Measurements from ENCODE around the gene QRICH1.

The QRICH1 gene

DNA sequence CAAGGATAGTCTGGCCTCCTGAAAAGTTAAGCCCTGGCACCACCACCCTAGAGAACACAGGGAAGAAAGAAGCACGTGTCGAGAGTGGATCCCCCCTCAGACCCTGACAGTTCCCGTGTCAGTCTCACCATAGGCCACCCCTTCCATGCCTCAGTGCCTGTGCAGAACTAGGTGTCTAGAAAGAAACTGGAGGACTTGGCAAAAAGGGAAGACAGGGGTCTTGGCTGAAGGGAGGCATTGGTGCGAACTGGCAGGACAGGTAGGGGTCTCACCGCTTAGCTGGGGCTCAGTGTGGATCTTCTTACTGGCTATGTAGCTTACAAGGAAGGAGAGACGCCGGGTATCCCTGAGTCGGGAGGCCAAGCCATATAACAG lies 10.2 kb upstream of the QRICH1 start:
- TF ChIP-seq ZBTB7A (IDR thresholded peaks at IDR 0.05; ENCODE audit: low read depth) (no peak), YY1 (IDR thresholded peaks at IDR 0.05; ENCODE audit: low read depth) (no peak), RAD21 (IDR thresholded peaks at IDR 0.05; ENCODE audit: low read depth) (no peak), REST (IDR thresholded peaks at IDR 0.05; ENCODE audit: low read depth) (no peak), MAX (IDR thresholded peaks at IDR 0.05) (no peak), FOXM1 (IDR thresholded peaks at IDR 0.05; ENCODE audit: borderline replicate concordance, low read depth) (no peak), EGR1 (IDR thresholded peaks at IDR 0.05) (no peak), CEBPB (IDR thresholded peaks at IDR 0.05) (no peak), NFIC (IDR thresholded peaks at IDR 0.05) (no peak), TEAD4 (IDR thresholded peaks at IDR 0.05) (no peak), TAF1 (IDR thresholded peaks at IDR 0.05; ENCODE audit: low read depth) (no peak)

DNA sequence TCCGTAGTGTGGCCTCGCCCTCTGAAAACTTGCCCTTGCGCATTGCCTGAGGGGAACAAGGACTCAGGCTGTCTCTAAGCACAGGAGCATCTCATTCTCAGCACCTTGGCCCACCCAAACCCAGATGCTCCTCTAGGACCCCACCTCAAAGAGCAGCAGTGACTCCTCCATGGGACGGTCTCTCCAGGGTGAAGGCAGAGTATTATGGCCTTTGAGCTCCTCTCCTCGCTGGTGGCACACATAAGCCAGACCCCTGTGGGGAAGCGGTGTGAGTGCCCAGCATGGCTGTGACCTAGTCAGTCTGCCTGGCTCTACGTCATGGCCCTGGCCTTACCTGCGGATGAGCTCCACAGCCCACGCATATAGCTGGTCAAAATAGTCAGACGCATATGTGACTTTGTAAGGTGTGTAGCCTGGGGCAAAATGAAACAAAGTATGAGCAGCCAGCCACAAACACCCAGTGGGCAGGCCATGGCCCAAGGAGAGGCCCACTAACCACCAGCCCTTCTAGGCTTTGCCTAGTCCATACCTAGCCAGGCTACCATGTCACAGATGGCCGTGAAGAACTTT lies 6.3 kb upstream of the QRICH1 start:
- TF ChIP-seq MAX (IDR thresholded peaks at IDR 0.05) (no peak), TEAD4 (IDR thresholded peaks at IDR 0.05) (no peak), RAD21 (IDR thresholded peaks at IDR 0.05; ENCODE audit: low read depth) (no peak), CREB1 (IDR thresholded peaks at IDR 0.05; ENCODE audit: low read depth) (no peak), TAF1 (IDR thresholded peaks at IDR 0.05; ENCODE audit: low read depth) (no peak), EP300 (IDR thresholded peaks at IDR 0.05; ENCODE audit: borderline replicate concordance) (no peak), FOXM1 (IDR thresholded peaks at IDR 0.05; ENCODE audit: borderline replicate concordance, low read depth) (no peak), CEBPB (IDR thresholded peaks at IDR 0.05) (no peak), ZBTB7A (IDR thresholded peaks at IDR 0.05; ENCODE audit: low read depth) (no peak), YY1 (IDR thresholded peaks at IDR 0.05; ENCODE audit: low read depth) (no peak), TCF12 (IDR thresholded peaks at IDR 0.05; ENCODE audit: low read depth) (no peak), REST (IDR thresholded peaks at IDR 0.05; ENCODE audit: low read depth) (no peak), NFIC (IDR thresholded peaks at IDR 0.05) (no peak), EGR1 (IDR thresholded peaks at IDR 0.05) (no peak)
- TF ChIP-seq, protein P1, sequence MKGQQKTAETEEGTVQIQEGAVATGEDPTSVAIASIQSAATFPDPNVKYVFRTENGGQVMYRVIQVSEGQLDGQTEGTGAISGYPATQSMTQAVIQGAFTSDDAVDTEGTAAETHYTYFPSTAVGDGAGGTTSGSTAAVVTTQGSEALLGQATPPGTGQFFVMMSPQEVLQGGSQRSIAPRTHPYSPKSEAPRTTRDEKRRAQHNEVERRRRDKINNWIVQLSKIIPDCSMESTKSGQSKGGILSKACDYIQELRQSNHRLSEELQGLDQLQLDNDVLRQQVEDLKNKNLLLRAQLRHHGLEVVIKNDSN (IDR thresholded peaks at IDR 0.05): no peak

GRCh38 chr3:49098910-49099630 lies 5.2 kb upstream of the QRICH1 start:
- TF ChIP-seq REST (IDR thresholded peaks at IDR 0.05; ENCODE audit: low read depth) (no peak), TCF12 (IDR thresholded peaks at IDR 0.05; ENCODE audit: low read depth) (no peak), EGR1 (IDR thresholded peaks at IDR 0.05) (no peak), FOXM1 (IDR thresholded peaks at IDR 0.05; ENCODE audit: borderline replicate concordance, low read depth) (no peak), NFIC (IDR thresholded peaks at IDR 0.05) (no peak), RAD21 (IDR thresholded peaks at IDR 0.05; ENCODE audit: low read depth) (no peak), CREB1 (IDR thresholded peaks at IDR 0.05; ENCODE audit: low read depth) (no peak), CEBPB (IDR thresholded peaks at IDR 0.05) (no peak), ZBTB7A (IDR thresholded peaks at IDR 0.05; ENCODE audit: low read depth) (no peak), TEAD4 (IDR thresholded peaks at IDR 0.05) (no peak)
- TF ChIP-seq, protein P1 (IDR thresholded peaks at IDR 0.05): no peak

GRCh38 chr3:49098429-49098828 lies 4.6 kb upstream of the QRICH1 start:
- TF ChIP-seq YY1 (IDR thresholded peaks at IDR 0.05; ENCODE audit: low read depth): no peak
- TF ChIP-seq CREB1 (IDR thresholded peaks at IDR 0.05; ENCODE audit: low read depth): no peak
- no peak for TF ChIP-seq REST (IDR thresholded peaks at IDR 0.05; ENCODE audit: low read depth)
- no peak for TF ChIP-seq TAF1 (IDR thresholded peaks at IDR 0.05; ENCODE audit: low read depth)

Data from Ishikawa (cell line).